ENCODE measurements around the gene ADCY5. TPM values are rescaled to one million over a fixed set of nuclear protein-coding genes. Genes with fewer than 3 reads are reported as not detected.
A peak's percentile ranks its signal among the peaks of the same experiment; 100 is the strongest.

The ADCY5 gene
- total RNA-seq, 2 experiments from 2014 or later, result not detected

DNA sequence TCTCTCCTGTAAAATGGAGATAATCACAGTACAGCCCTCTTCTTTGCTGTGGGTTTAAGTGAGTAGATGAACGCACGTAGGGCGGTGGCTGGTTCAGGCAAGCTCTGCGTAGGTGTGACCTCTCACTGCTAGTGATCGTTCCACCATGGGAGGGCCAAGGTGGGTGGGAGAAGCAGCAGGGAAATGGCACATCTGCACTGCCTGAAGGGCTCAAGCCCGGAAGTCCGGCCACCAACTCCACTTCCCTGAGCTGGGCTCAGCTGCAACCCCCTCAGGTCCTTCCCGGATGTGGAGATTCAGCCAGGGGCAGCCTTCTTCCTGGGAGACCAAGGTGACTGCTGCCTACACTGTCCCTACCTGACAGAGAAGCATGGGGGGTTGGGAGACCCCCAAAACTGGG lies 102.9 kb downstream of the ADCY5 start:
- H3K27me3 Mint-ChIP-seq, result peaks cover 31% of the 10 kb centered on the region

GRCh38 chr3:123344907-123345594 lies 103.8 kb downstream of the ADCY5 start:
- DNase-seq (no peak), ATAC-seq (no peak)
- no peak overlapping the region for H3K4me3 Mint-ChIP-seq
- no peaks in the 10 kb centered on the region for H3K9me3 Mint-ChIP-seq (ENCODE audit: low read depth)
- peaks cover 26% of the 10 kb centered on the region for H3K27me3 Mint-ChIP-seq
- H3K4me1 Mint-ChIP-seq, result peaks cover 23% of the 10 kb centered on the region
- CTCF ChIA-PET, result no interaction called here
- no peaks in the 10 kb centered on the region for H3K36me3 Mint-ChIP-seq
- no peak overlapping the region for H3K27ac Mint-ChIP-seq

More for the DNA sequence above, 102.9 kb downstream of the ADCY5 start:
- H3K27ac Mint-ChIP-seq, result no peak overlapping the region
- ATAC-seq (no peak), DNase-seq (no peak)
- no peaks in the 10 kb centered on the region for H3K9me3 Mint-ChIP-seq (ENCODE audit: low read depth)
- H3K4me3 Mint-ChIP-seq, result no peak overlapping the region
- H3K36me3 Mint-ChIP-seq, result no peaks in the 10 kb centered on the region
- H3K4me1 Mint-ChIP-seq, result peaks cover 23% of the 10 kb centered on the region
- CTCF ChIA-PET, result no interaction called here

DNA sequence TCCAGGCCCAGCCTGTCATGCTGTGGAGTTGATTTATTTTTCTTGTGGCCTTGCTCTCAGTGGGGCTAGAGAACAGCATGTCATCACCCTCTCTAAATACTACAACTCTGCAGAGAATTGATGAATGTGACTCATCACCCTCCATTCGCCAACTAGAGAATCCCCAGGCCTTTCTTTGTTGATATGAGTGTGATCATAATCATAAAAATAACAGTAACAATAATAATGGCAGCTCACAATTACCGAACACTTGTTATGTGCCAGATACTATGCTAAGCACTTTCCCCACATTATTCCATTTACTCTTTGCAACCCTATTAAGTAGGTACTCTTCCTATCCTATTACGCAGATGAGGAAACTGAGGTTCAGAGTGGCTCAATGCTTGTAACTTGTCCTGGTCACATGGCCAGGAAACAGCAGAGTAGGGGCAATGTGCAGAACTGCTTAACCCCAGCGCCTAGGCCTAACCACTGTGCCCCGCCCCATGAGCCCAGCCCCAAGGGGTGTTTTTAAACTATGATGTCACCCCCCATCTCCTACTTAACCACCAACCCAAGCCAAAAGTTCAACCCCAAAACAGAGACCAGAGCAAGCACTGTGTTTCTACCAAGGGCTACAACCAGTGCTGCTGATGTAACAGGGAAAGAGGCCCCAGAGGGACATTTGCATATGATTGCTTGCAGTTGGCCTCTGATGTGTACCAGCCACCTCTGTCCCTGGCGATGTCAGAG lies 104.5 kb downstream of the ADCY5 start:
- Mint-ChIP-seq H3K4me1 (peaks cover 20% of the 10 kb centered on the region), H3K36me3 (no peaks in the 10 kb centered on the region)
- CTCF ChIA-PET, result no interaction called here

GRCh38 chr3:123343296-123344174 lies 105.4 kb downstream of the ADCY5 start:
- ATAC-seq, result no peak
- Mint-ChIP-seq H3K36me3 (no peaks in the 10 kb centered on the region), H3K4me3 (no peak overlapping the region), H3K27ac (no peak overlapping the region), H3K27me3 (peaks cover 13% of the 10 kb centered on the region), H3K4me1 (peaks cover 14% of the 10 kb centered on the region), H3K9me3 (ENCODE audit: low read depth) (no peaks in the 10 kb centered on the region)
- no peak for DNase-seq
- CTCF ChIA-PET, result interaction anchor here (1.2 kb wide), 1 partner anchor 12 kb away, joined by 4 read pairs; no protein-coding TSS in a partner anchor

More for the DNA sequence above, 104.5 kb downstream of the ADCY5 start:
- no peak overlapping the region for H3K4me3 Mint-ChIP-seq
- no peaks in the 10 kb centered on the region for H3K9me3 Mint-ChIP-seq (ENCODE audit: low read depth)
- peak overlapping the region; percentile 13 for H3K27ac Mint-ChIP-seq
- ATAC-seq (peak; percentile 75), DNase-seq (peak; percentile 72)
- H3K27me3 Mint-ChIP-seq, result peaks cover 21% of the 10 kb centered on the region

DNA sequence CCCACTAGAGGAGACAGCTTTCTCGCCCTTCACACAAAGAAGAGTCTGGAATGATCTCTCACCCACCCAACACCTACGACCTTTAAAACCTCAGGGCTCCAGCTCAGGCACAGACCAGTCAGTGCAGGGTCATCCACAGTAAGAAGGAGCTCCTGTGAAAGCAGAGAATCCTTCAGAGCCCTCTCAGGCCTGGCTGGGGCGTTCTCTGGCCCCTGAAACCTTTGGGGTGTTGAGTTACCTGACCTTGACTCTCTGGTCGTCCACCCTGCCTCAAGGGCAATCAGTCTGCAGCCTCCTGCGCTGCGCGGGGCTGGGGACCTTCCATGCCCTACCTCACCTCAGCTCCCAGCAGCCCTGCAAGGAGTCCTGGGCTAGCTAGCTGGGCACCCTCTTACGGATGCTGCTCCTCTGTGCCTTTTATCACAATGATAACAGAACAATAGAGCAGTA lies 106.2 kb downstream of the ADCY5 start:
- no peak overlapping the region for H3K27ac Mint-ChIP-seq
- ATAC-seq, result no peak
- no peak overlapping the region for H3K4me3 Mint-ChIP-seq
- peaks cover 14% of the 10 kb centered on the region for H3K4me1 Mint-ChIP-seq
- CTCF ChIA-PET, result interaction anchor here (1.2 kb wide), 1 partner anchor 11 kb away, joined by 4 read pairs; no protein-coding TSS in a partner anchor
- no peaks in the 10 kb centered on the region for H3K36me3 Mint-ChIP-seq
- DNase-seq, result no peak
- no peaks in the 10 kb centered on the region for H3K9me3 Mint-ChIP-seq (ENCODE audit: low read depth)
- peaks cover 8% of the 10 kb centered on the region for H3K27me3 Mint-ChIP-seq

- Mint-ChIP-seq H3K4me1 (peaks cover 14% of the 10 kb centered on the region), H3K36me3 (no peaks in the 10 kb centered on the region), H3K27ac (no peak overlapping the region), H3K9me3 (ENCODE audit: low read depth) (no peaks in the 10 kb centered on the region), H3K4me3 (no peak overlapping the region), H3K27me3 (peaks cover 5% of the 10 kb centered on the region)
- DNase-seq (no peak), ATAC-seq (no peak)
- CTCF ChIA-PET, result interaction anchor here (1.3 kb wide), 1 partner anchor 10 kb away, joined by 4 read pairs; no protein-coding TSS in a partner anchor
These were observed 106.8 kb downstream of the ADCY5 start for GRCh38 chr3:123341871-123342630.

- ATAC-seq, result no peak
- Mint-ChIP-seq H3K4me1 (peaks cover 14% of the 10 kb centered on the region), H3K9me3 (ENCODE audit: low read depth) (no peaks in the 10 kb centered on the region), H3K27me3 (no peaks in the 10 kb centered on the region), H3K27ac (no peak overlapping the region), H3K36me3 (no peaks in the 10 kb centered on the region), H3K4me3 (no peak overlapping the region)
- CTCF ChIA-PET, result no interaction called here
- no peak for DNase-seq
These were observed 108.6 kb downstream of the ADCY5 start for GRCh38 chr3:123340336-123340735.

GRCh38 chr3:123339302-123339701 lies 109.6 kb downstream of the ADCY5 start:
- DNase-seq (no peak), ATAC-seq (no peak)
- H3K4me3 Mint-ChIP-seq, result no peak overlapping the region
- H3K27ac Mint-ChIP-seq, result no peak overlapping the region
- no peaks in the 10 kb centered on the region for H3K27me3 Mint-ChIP-seq
- CTCF ChIA-PET, result no interaction called here
- no peaks in the 10 kb centered on the region for H3K36me3 Mint-ChIP-seq
- peaks cover 10% of the 10 kb centered on the region for H3K4me1 Mint-ChIP-seq
- no peaks in the 10 kb centered on the region for H3K9me3 Mint-ChIP-seq (ENCODE audit: low read depth)

DNA sequence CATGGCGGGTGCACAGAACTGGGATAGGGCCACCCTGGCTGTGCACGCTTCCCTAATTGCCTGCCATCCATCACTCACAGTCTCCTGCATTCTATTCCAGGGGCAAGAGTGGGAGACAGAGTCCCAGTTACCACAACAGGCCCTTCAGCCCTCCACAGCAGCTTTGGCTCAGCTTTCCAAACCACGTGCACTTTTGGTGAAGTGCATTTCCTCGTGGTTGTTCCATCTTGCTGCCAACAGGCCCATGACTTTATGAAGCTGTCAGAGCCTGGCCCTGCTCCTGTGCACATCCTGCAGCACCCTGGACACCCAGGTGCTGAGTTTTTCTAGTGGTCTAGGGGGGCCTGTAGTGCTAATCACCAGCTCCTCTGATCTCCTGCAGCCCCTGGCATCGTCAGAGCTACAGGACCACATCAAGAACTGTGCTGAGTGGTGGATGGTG lies 110.2 kb downstream of the ADCY5 start:
- ATAC-seq (no peak), DNase-seq (no peak)
- H3K27me3 Mint-ChIP-seq, result no peaks in the 10 kb centered on the region
- H3K4me1 Mint-ChIP-seq, result peaks cover 6% of the 10 kb centered on the region
- H3K27ac Mint-ChIP-seq, result no peak overlapping the region
- CTCF ChIA-PET, result interaction anchor here (2.1 kb wide), 1 partner anchor 10 kb away, joined by 6 read pairs; no protein-coding TSS in a partner anchor
- no peaks in the 10 kb centered on the region for H3K9me3 Mint-ChIP-seq (ENCODE audit: low read depth)
- H3K4me3 Mint-ChIP-seq, result no peak overlapping the region
- H3K36me3 Mint-ChIP-seq, result no peaks in the 10 kb centered on the region

DNA sequence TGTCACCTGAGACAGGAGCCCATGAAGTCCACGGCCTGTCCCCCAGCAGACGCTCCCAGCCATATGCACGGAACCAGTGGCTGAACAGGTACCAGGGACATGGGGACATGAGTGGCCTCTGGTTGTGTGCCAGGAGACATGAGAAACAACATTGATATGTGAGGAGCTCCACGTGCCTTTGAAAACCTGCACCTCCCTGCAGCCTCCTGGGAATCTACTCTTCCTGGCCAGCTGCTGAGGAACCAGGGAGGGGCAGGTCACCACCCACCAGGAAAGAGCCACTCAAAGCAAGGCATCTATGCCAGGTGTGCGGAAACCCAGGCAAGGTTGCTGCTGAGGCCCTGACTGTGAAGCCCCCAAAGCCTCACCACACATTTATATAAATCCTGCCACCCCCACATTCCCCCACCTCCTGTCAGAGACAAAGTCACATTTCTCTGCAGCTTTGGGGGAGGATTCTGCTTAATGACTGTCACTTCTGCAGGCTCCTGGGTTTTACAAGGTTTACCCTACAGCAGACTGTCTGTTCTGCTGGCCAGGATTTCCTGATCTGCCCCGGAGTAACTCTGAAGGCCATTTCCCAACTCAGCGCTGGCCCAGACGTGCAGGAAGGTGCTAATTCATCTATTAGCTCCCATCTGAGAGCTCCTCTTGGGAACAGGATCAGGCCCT lies 110.8 kb downstream of the ADCY5 start:
- Mint-ChIP-seq H3K27ac (no peak overlapping the region), H3K36me3 (no peaks in the 10 kb centered on the region), H3K4me1 (peaks cover 6% of the 10 kb centered on the region), H3K4me3 (no peak overlapping the region), H3K9me3 (ENCODE audit: low read depth) (no peaks in the 10 kb centered on the region), H3K27me3 (no peaks in the 10 kb centered on the region)
- ATAC-seq (no peak), DNase-seq (no peak)
- CTCF ChIA-PET, result interaction anchor here (0.9 to 2.1 kb wide), 2 partner anchors 9 to 386 kb away, joined by 3 to 6 read pairs; no protein-coding TSS in a partner anchor

DNA sequence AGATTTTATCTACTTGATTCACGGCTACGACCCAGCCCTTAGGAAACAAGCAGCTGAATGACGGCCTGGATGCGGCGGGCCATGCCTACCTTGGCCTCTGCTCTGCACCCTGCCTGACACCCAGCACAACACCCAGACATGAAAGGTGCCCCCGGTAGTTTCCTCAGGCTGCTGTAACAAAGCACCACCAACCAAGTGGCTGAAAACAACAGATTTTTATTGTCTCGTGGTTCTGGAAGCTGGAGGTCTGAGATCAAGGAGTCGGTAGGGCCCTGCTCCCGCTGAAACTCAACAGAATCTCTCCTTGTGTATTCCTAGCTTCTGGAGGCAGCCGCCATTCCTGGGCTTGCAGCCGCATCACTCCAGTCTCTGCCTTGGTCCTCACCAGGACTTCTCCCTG lies 111.7 kb downstream of the ADCY5 start:
- CTCF ChIA-PET, result interaction anchor here (0.9 to 2.1 kb wide), 2 partner anchors 8 to 387 kb away, joined by 3 to 6 read pairs; no protein-coding TSS in a partner anchor
- Mint-ChIP-seq H3K36me3 (no peaks in the 10 kb centered on the region), H3K27ac (no peak overlapping the region), H3K4me1 (peaks cover 6% of the 10 kb centered on the region), H3K9me3 (ENCODE audit: low read depth) (no peaks in the 10 kb centered on the region), H3K4me3 (no peak overlapping the region), H3K27me3 (no peaks in the 10 kb centered on the region)
- ATAC-seq, result no peak
- DNase-seq, result no peak

DNA sequence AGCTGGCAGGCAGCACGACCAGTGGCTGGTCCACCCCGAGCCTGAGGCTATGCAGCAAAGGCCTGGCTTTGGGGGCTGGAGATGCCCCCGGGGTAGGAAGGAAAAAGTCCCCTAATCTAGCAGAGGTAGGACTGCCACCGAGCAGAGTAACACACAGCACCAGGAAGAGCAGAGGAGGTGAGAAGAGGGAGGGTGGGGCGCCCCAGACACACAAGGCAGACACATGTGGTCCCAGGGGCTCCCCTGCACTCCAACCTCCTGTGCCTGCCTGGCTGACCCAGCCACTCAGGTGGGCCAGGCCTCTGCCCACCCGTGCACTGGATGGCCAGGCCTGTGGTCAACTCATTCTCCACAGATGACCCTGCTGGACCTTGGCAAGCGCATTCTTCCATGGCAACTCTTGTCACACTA lies 112.4 kb downstream of the ADCY5 start:
- DNase-seq, result no peak
- H3K9me3 Mint-ChIP-seq (ENCODE audit: low read depth), result no peaks in the 10 kb centered on the region
- no peaks in the 10 kb centered on the region for H3K36me3 Mint-ChIP-seq
- H3K27me3 Mint-ChIP-seq, result no peaks in the 10 kb centered on the region
- no peak overlapping the region for H3K4me3 Mint-ChIP-seq
- CTCF ChIA-PET, result no interaction called here
- H3K4me1 Mint-ChIP-seq, result peaks cover 6% of the 10 kb centered on the region
- no peak for ATAC-seq
- no peak overlapping the region for H3K27ac Mint-ChIP-seq

Data from activated CD8-positive, alpha-beta memory T cell treated with anti-CD3 and anti-CD28 coated beads, Interleukin-2, amount 10 ng/mL, durations not matched to agents 7 days and 5 days (primary cell).